OCI-LY1 (cell line): ENCODE data around the gene NR2F1-AS1.

Experiments used
- EZH2 ChIP-seq: fragments of 200-600 bp; sonication (generic), shearing (Covaris generic); IDR thresholded peaks from 2 replicates; pipeline ENCODE4 v1.8.0; 2017; ENCODE audit warnings: borderline replicate concordance, mixed run types, mild to moderate bottlenecking, antibody characterized with exemption, low read length, moderate library complexity, mixed read lengths
- TF ChIP-seq, protein P1 (sequence below): fragments of 200-600 bp; sonication (generic), shearing (Covaris generic); IDR thresholded peaks from 2 replicates; pipeline ENCODE4 v1.5.1; 2017; ENCODE audit warnings: mild to moderate bottlenecking, antibody characterized with exemption, low read length, moderate library complexity, mixed read lengths

DNA sequence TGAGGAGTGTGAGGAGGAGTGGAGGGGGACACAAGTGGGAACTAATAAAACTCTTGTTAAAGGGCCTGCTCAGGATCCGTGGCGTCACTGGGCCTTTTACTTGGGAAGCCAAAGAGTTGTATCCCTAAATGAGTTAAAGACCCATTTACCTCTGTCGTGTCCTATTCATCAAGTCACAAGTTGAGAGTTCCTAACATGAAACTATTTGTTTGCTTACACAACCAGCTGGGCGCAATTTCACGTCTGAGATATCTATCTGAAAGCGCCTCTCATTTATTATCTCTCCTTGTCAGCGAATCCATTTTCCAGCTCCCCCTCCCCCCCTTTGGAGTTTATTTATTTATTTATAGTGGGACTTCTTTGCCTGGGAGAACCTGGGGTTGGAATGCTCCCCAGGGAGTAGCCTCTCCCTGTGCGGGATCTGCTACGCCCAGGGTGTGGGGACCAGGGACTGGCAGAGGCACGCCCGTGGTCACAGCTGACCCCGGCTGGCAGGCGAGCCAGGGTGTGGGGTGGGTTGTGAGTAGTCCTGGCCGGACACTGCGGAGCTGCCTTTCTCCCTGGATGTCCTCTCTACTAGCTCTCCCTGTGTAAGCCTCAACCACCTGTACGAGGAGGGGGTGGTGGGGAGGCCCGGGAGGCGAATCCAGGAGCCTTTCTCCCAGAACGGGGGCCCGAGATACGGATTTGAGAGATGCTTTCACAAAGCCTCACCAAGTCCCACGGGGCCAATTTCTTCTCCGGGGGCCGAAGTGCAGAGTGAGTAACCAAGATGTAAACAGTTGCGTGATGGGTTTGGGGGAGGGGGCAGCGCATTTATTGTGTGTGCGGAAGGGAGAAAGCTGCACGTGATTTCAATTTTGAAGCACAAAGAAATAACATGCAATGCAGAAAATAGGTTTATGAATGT is 17.3 kb upstream of the NR2F1-AS1 start:
- no peak for TF ChIP-seq EZH2
- TF ChIP-seq, protein P1, sequence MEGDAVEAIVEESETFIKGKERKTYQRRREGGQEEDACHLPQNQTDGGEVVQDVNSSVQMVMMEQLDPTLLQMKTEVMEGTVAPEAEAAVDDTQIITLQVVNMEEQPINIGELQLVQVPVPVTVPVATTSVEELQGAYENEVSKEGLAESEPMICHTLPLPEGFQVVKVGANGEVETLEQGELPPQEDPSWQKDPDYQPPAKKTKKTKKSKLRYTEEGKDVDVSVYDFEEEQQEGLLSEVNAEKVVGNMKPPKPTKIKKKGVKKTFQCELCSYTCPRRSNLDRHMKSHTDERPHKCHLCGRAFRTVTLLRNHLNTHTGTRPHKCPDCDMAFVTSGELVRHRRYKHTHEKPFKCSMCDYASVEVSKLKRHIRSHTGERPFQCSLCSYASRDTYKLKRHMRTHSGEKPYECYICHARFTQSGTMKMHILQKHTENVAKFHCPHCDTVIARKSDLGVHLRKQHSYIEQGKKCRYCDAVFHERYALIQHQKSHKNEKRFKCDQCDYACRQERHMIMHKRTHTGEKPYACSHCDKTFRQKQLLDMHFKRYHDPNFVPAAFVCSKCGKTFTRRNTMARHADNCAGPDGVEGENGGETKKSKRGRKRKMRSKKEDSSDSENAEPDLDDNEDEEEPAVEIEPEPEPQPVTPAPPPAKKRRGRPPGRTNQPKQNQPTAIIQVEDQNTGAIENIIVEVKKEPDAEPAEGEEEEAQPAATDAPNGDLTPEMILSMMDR, result no peak
